GM12878 (cell line): ENCODE measurements around the gene CD52. TPM values are rescaled to one million over a fixed set of nuclear protein-coding genes. Genes with fewer than 3 reads are reported as not detected.

ENCODE experiments used
- ATF7 ChIP-seq: fragments of 450-650 bp; IDR thresholded peaks from 2 replicates; pipeline ENCODE4 v1.6.1; 2016; ENCODE audit warnings: low read depth, mild to moderate bottlenecking
- CBX5 ChIP-seq: sonication (generic); IDR thresholded peaks from 2 replicates; pipeline ENCODE4 v1.6.1; 2016; ENCODE audit warnings: low read depth, moderate library complexity, mild to moderate bottlenecking, inconsistent platforms
- EED ChIP-seq: sonication (generic); IDR thresholded peaks from 2 replicates; pipeline ENCODE4 v1.6.1; 2016; ENCODE audit warnings: antibody characterized with exemption, low read depth
- HCFC1 ChIP-seq: fragments of 150-350 bp; IDR thresholded peaks from 2 replicates; pipeline ENCODE4 v1.6.1; 2014; ENCODE audit warnings: low read length
- MXI1 ChIP-seq: fragments of 150-350 bp; IDR thresholded peaks from 2 replicates; pipeline ENCODE4 v1.6.1; 2011; ENCODE audit warnings: low read depth, mild to moderate bottlenecking, inconsistent platforms, low read length, improper control_type of control experiment
- NBN ChIP-seq: fragments of 450-650 bp; IDR thresholded peaks from 2 replicates; pipeline ENCODE4 v1.6.1; 2016
- NFYA ChIP-seq: IDR thresholded peaks from 2 replicates; pipeline ENCODE4 v1.6.1; 2011; ENCODE audit warnings: low read depth, mild to moderate bottlenecking, low read length, improper control_type of control experiment, borderline replicate concordance
- SMARCA5 ChIP-seq: fragments of 450-650 bp; IDR thresholded peaks from 2 replicates; pipeline ENCODE4 v1.6.1; 2017; ENCODE audit warnings: mild to moderate bottlenecking
- SMC3 ChIP-seq: IDR thresholded peaks from 2 replicates; pipeline ENCODE4 v1.6.1; 2011; ENCODE audit warnings: low read length, improper control_type of control experiment, borderline replicate concordance
- ZNF24 ChIP-seq: fragments of 450-650 bp; IDR thresholded peaks from 2 replicates; pipeline ENCODE4 v1.6.1; 2017; ENCODE audit warnings: antibody characterized with exemption, mild to moderate bottlenecking
- ZNF384 ChIP-seq: IDR thresholded peaks from 2 replicates; pipeline ENCODE4 v1.6.1; 2012; ENCODE audit warnings: low read depth, mild to moderate bottlenecking, low read length, improper control_type of control experiment, borderline replicate concordance
- polyA plus RNA-seq, 11 experiments: library from polyadenylated mRNA; depleted of rRNA in 4 of 11; unstranded in 6 of 11; stranded (reverse) in 5 of 11; fragments of >200 nt; fragmentation: Nextera tagmentation in 4 of 11; fragmentation: Illumina TruSeq in 1 of 11; extraction: Ambion mirVana in 4 of 11; extraction: Trizol in 1 of 11; gene quantifications; 1 replicate in 1 of 11; 2 replicates in 10 of 11; pipeline versions ENCODE4 v1.2.1 to v1.2.3, GENCODE V29; 2011 to 2016; ENCODE audit warnings: inconsistent platforms in 2 of 11, missing spikeins in 2 of 11, low read depth in 1 of 11
- total RNA-seq, 4 experiments: library from RNA; depleted of rRNA in 3 of 4; stranded (reverse); fragments of >200 nt in 3 of 4; fragmentation: Illumina TruSeq in 1 of 4; extraction: Trizol in 1 of 4; gene quantifications; 2 replicates each; pipeline versions ENCODE4 v1.2.1 to v1.2.3, GENCODE V29; 2013 to 2021
- TF ChIP-seq, protein P1 (sequence below): fragments of 450-650 bp; IDR thresholded peaks from 2 replicates; pipeline ENCODE4 v1.6.1; 2018; ENCODE audit warnings: mild to moderate bottlenecking, low read depth, moderate library complexity; ENCODE audit not compliant: partially characterized antibody
- TF ChIP-seq, protein P2 (sequence below): fragments of 450-650 bp; IDR thresholded peaks from 2 replicates; pipeline ENCODE4 v1.6.1; 2014; ENCODE audit warnings: mild to moderate bottlenecking
- TF ChIP-seq, protein P3 (sequence below): fragments of 450-650 bp; conservative IDR thresholded peaks from 2 replicates; pipeline ENCODE4 v1.6.1; 2017; ENCODE audit warnings: mild to moderate bottlenecking, moderate library complexity
- TF ChIP-seq, protein P4 (sequence below): IDR thresholded peaks from 2 replicates; pipeline ENCODE4 v1.6.1; 2011; ENCODE audit warnings: borderline replicate concordance, low read depth, mild to moderate bottlenecking, moderate library complexity, mixed read lengths, low read length; ENCODE audit not compliant: insufficient read depth; ENCODE audit errors: extremely low read length
- TF ChIP-seq, protein P5 (sequence below): IDR thresholded peaks from 2 replicates; pipeline ENCODE4 v1.6.1; 2012; ENCODE audit warnings: low read length, inconsistent platforms
- TF ChIP-seq, protein P6 (sequence below): IDR thresholded peaks from 2 replicates; pipeline ENCODE4 v1.6.1; 2011; ENCODE audit warnings: borderline replicate concordance, low read depth, mild to moderate bottlenecking, moderate library complexity, low read length; ENCODE audit not compliant: insufficient read depth, poor library complexity, severe bottlenecking

CD52 gene
- total and polyA plus RNA-seq, 10 of the 15 experiments (the other 5 are each of a cell fraction or from before 2014, with no cell fraction given) = 237 to 2,736 (median 532) TPM

DNA sequence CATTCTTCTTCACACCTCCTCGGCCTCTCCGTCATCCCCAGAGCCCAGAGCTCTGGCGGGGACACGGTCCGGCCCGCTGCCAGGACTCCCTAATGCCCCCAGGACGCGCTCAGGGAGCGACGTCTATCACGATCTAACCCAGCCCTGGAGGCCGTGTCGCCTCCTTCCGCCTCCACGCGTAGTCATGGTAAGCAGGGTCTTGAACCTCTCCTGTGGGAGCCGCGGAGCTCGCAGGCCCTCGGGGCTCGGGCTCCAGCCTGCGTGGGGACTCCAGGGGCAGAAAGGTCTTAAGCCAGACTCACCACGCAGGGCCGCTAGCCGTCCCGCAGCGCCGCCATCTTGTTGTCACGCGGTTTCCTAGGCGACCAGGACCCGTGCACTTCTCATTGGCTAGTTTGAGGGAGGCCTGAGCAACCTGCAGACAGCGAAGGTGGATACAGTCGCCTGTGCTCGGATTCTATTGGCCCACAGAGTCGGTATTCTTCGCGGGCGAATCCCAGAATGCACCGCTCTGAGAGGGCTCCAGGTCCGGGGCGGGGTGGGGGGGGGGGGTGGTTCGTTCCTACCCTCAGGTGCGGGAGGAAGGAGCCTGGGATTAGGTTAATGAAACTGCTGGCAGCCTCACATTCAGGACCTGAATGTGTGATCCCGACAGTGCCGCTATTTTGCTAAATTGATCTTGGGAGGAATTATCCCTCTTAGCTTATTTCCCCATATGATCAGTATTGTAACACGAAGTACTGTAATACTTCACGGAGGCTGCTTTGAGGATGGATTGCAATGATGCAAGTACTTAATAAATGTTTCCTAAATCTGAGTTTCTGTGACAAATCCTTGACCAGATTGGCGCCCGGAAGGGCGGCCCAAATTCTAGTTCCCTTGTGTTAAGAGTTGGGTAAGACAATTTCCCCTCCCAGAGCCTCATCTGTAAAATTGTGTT is 11.2 kb upstream of the CD52 start, which contains the start of gene UBXN11 (continued):
- no peak for TF ChIP-seq ZNF384
- no peak for TF ChIP-seq ATF7
- TF ChIP-seq, protein P1, sequence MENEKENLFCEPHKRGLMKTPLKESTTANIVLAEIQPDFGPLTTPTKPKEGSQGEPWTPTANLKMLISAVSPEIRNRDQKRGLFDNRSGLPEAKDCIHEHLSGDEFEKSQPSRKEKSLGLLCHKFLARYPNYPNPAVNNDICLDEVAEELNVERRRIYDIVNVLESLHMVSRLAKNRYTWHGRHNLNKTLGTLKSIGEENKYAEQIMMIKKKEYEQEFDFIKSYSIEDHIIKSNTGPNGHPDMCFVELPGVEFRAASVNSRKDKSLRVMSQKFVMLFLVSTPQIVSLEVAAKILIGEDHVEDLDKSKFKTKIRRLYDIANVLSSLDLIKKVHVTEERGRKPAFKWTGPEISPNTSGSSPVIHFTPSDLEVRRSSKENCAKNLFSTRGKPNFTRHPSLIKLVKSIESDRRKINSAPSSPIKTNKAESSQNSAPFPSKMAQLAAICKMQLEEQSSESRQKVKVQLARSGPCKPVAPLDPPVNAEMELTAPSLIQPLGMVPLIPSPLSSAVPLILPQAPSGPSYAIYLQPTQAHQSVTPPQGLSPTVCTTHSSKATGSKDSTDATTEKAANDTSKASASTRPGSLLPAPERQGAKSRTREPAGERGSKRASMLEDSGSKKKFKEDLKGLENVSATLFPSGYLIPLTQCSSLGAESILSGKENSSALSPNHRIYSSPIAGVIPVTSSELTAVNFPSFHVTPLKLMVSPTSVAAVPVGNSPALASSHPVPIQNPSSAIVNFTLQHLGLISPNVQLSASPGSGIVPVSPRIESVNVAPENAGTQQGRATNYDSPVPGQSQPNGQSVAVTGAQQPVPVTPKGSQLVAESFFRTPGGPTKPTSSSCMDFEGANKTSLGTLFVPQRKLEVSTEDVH = no peak
- TF ChIP-seq, protein P2, sequence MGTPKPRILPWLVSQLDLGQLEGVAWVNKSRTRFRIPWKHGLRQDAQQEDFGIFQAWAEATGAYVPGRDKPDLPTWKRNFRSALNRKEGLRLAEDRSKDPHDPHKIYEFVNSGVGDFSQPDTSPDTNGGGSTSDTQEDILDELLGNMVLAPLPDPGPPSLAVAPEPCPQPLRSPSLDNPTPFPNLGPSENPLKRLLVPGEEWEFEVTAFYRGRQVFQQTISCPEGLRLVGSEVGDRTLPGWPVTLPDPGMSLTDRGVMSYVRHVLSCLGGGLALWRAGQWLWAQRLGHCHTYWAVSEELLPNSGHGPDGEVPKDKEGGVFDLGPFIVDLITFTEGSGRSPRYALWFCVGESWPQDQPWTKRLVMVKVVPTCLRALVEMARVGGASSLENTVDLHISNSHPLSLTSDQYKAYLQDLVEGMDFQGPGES = 0 out of 2 replicates have a peak, but pooled peaks have one; percentile 47
- TF ChIP-seq SMARCA5 = no peak
- TF ChIP-seq, protein P3, sequence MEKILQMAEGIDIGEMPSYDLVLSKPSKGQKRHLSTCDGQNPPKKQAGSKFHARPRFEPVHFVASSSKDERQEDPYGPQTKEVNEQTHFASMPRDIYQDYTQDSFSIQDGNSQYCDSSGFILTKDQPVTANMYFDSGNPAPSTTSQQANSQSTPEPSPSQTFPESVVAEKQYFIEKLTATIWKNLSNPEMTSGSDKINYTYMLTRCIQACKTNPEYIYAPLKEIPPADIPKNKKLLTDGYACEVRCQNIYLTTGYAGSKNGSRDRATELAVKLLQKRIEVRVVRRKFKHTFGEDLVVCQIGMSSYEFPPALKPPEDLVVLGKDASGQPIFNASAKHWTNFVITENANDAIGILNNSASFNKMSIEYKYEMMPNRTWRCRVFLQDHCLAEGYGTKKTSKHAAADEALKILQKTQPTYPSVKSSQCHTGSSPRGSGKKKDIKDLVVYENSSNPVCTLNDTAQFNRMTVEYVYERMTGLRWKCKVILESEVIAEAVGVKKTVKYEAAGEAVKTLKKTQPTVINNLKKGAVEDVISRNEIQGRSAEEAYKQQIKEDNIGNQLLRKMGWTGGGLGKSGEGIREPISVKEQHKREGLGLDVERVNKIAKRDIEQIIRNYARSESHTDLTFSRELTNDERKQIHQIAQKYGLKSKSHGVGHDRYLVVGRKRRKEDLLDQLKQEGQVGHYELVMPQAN = peak; percentile 98
- no peak for TF ChIP-seq CBX5
- TF ChIP-seq HCFC1 = peak; percentile 53
- TF ChIP-seq EED = no peak
- TF ChIP-seq, protein P4, sequence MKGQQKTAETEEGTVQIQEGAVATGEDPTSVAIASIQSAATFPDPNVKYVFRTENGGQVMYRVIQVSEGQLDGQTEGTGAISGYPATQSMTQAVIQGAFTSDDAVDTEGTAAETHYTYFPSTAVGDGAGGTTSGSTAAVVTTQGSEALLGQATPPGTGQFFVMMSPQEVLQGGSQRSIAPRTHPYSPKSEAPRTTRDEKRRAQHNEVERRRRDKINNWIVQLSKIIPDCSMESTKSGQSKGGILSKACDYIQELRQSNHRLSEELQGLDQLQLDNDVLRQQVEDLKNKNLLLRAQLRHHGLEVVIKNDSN = no peak
- TF ChIP-seq NFYA = no peak; the same call in 1 of the 2 replicates
- peak; percentile 96 for TF ChIP-seq MXI1
- TF ChIP-seq, protein P5, sequence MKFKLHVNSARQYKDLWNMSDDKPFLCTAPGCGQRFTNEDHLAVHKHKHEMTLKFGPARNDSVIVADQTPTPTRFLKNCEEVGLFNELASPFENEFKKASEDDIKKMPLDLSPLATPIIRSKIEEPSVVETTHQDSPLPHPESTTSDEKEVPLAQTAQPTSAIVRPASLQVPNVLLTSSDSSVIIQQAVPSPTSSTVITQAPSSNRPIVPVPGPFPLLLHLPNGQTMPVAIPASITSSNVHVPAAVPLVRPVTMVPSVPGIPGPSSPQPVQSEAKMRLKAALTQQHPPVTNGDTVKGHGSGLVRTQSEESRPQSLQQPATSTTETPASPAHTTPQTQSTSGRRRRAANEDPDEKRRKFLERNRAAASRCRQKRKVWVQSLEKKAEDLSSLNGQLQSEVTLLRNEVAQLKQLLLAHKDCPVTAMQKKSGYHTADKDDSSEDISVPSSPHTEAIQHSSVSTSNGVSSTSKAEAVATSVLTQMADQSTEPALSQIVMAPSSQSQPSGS = no peak
- TF ChIP-seq ZNF24 = no peak
- TF ChIP-seq SMC3 = no peak
- TF ChIP-seq, protein P6, sequence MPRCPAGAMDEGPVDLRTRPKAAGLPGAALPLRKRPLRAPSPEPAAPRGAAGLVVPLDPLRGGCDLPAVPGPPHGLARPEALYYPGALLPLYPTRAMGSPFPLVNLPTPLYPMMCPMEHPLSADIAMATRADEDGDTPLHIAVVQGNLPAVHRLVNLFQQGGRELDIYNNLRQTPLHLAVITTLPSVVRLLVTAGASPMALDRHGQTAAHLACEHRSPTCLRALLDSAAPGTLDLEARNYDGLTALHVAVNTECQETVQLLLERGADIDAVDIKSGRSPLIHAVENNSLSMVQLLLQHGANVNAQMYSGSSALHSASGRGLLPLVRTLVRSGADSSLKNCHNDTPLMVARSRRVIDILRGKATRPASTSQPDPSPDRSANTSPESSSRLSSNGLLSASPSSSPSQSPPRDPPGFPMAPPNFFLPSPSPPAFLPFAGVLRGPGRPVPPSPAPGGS = no peak
- peak; percentile 33; the same call in 1 of the 2 replicates for TF ChIP-seq NBN
